Trophoblast cell (in vitro differentiated cells and primary cell): ENCODE data around the gene RAD51B.
A peak's percentile ranks its signal among the peaks of the same experiment; 100 is the strongest.

Experiments
- DNase-seq, 2 donors: peaks; one replicate each; pipeline ENCODE4 v3.0.0-alpha.2; 2016
- H2AFZ ChIP-seq: 2 replicates; pipeline ENCODE4 v1.6.1; 2013; ENCODE audit warnings: low read length, moderate library complexity, mild to moderate bottlenecking; ENCODE audit not compliant: insufficient read depth, poor library complexity
- H2AK5ac ChIP-seq: 2 replicates; pipeline ENCODE4 v1.6.1; 2013; ENCODE audit warnings: mild to moderate bottlenecking, low read length
- H2BK120ac ChIP-seq: 2 replicates; pipeline ENCODE4 v1.6.1; 2013; ENCODE audit warnings: low read length, mild to moderate bottlenecking, moderate library complexity; ENCODE audit not compliant: insufficient read depth, poor library complexity
- H2BK12ac ChIP-seq: 2 replicates; pipeline ENCODE4 v1.6.1; 2013; ENCODE audit warnings: mild to moderate bottlenecking, low read length, moderate library complexity
- H2BK5ac ChIP-seq: 2 replicates; pipeline ENCODE4 v1.6.1; 2013; ENCODE audit warnings: low read length, low read depth, moderate library complexity, mild to moderate bottlenecking; ENCODE audit not compliant: poor library complexity
- H3K14ac ChIP-seq: 2 replicates; pipeline ENCODE4 v1.6.1; 2013; ENCODE audit warnings: mild to moderate bottlenecking, low read length
- H3K18ac ChIP-seq: 2 replicates; pipeline ENCODE4 v1.6.1; 2013; ENCODE audit warnings: mild to moderate bottlenecking, low read length
- H3K23ac ChIP-seq: 2 replicates; pipeline ENCODE4 v1.6.1; 2013; ENCODE audit warnings: low read length
- H3K27ac ChIP-seq: 2 replicates; pipeline ENCODE4 v1.5.1; 2013; ENCODE audit warnings: low read depth, mild to moderate bottlenecking, inconsistent platforms, low read length, moderate library complexity
- H3K27me3 ChIP-seq: 2 replicates; pipeline ENCODE4 v1.6.1; 2013; ENCODE audit warnings: inconsistent platforms, mild to moderate bottlenecking, low read length, moderate library complexity; ENCODE audit not compliant: insufficient read depth
- H3K36me3 ChIP-seq, 2 experiments: 1 replicate in 1 of 2; 2 replicates in 1 of 2; pipeline ENCODE4 v1.6.1; 2013; ENCODE audit warnings: low read length in 2 of 2, mild to moderate bottlenecking in 2 of 2, moderate library complexity in 1 of 2; ENCODE audit not compliant: insufficient read depth in 2 of 2, control insufficient read depth in 1 of 2
- H3K4ac ChIP-seq: 2 replicates; pipeline ENCODE4 v1.6.1; 2013; ENCODE audit warnings: low read depth, mild to moderate bottlenecking, low read length, moderate library complexity
- H3K4me1 ChIP-seq, 2 experiments: 1 replicate in 1 of 2; 2 replicates in 1 of 2; pipeline ENCODE4 v1.6.1; 2013; ENCODE audit warnings: low read length in 2 of 2, mild to moderate bottlenecking in 2 of 2, moderate library complexity in 1 of 2; ENCODE audit not compliant: insufficient read depth in 2 of 2, control insufficient read depth in 1 of 2
- H3K4me2 ChIP-seq: 2 replicates; pipeline ENCODE4 v1.6.1; 2013; ENCODE audit warnings: inconsistent platforms, mild to moderate bottlenecking, low read length, moderate library complexity
- H3K4me3 ChIP-seq: 2 replicates; pipeline ENCODE4 v1.5.1; 2013; ENCODE audit warnings: mild to moderate bottlenecking, low read depth, low read length, inconsistent platforms
- H3K79me1 ChIP-seq: one replicate; pipeline ENCODE4 v1.6.1; 2013; ENCODE audit warnings: low read length
- H3K79me2 ChIP-seq: 2 replicates; pipeline ENCODE4 v1.6.1; 2013; ENCODE audit warnings: low read length, mild to moderate bottlenecking; ENCODE audit not compliant: control insufficient read depth, insufficient read depth, poor library complexity
- H3K9ac ChIP-seq: 2 replicates; pipeline ENCODE4 v1.6.1; 2013; ENCODE audit warnings: mild to moderate bottlenecking, low read length
- H3K9me3 ChIP-seq: 2 replicates; pipeline ENCODE4 v1.6.1; 2013; ENCODE audit warnings: low read depth, mild to moderate bottlenecking, control low read depth, inconsistent platforms, low read length; ENCODE audit not compliant: insufficient read depth
- H4K12ac ChIP-seq: 2 replicates; pipeline ENCODE4 v1.6.1; 2013; ENCODE audit warnings: low read depth, mild to moderate bottlenecking, low read length, moderate library complexity
- H4K8ac ChIP-seq: 2 replicates; pipeline ENCODE4 v1.6.1; 2013; ENCODE audit warnings: low read depth, mild to moderate bottlenecking, low read length, moderate library complexity
- H4K91ac ChIP-seq: one replicate; pipeline ENCODE4 v1.6.1; 2013; ENCODE audit warnings: low read depth, mild to moderate bottlenecking, low read length, moderate library complexity
- WGBS: extraction: QIAGEN DNeasy Blood & Tissue Kit; methylation state at CpG from one replicate; pipeline ENCODE4 v1.1.7; 2013; ENCODE audit warnings: missing lambda C conversion rate; ENCODE audit not compliant: insufficient read length, insufficient coverage; ENCODE audit errors: extremely low coverage; 5-methylcytosine and 5-hydroxymethylcytosine counted together

Gene RAD51B

DNA sequence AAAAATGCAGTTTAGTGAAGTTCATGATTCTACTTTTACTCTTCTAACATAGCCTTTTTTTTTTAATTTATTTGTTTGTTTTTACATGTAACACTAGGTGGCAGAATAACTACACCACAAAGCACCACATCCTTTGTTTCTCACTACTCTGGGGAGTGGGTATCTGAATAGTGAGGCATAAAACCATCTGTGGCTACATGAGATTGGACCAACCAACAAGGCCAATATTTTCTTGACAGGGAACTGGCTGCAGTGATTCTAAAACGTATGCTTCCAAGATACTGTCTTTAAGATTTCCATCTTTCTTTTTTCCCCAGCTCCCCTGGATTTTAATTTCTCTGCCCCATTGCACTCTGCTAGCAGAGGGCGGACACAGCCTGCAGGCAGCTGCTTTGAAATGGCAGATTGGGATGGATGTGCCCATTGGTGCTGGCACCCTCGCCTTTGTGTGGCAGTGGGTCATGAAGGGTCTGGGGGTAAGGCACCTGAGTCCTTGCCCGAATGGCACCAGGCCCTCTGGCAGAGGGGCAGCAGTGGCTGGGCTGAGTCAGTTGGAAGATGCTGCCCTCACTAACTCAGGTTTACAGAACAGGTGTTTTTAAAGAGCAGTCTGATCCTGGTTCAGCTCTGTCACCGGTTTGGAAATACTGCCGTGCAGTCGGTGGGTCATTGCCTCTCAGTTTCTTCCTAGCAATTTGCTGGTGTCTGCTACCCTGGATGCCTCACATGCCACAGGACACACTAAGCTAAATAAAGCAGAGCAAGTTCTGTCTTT, 429.1 kb downstream of the RAD51B start:
- H2BK5ac ChIP-seq: peak overlapping the region; percentile 79
- no peak overlapping the region for H3K4me3 ChIP-seq
- peak overlapping the region; percentile 69 for H3K14ac ChIP-seq
- H3K79me1 ChIP-seq: peaks cover 39% of the 10 kb centered on the region
- H4K12ac ChIP-seq: peak overlapping the region; percentile 1
- H3K4me2 ChIP-seq: no peak overlapping the region
- H4K91ac ChIP-seq: peak overlapping the region; percentile 92
- H2BK120ac ChIP-seq: peak overlapping the region; percentile 65
- H3K9me3 ChIP-seq: no peaks in the 10 kb centered on the region
- WGBS: no CpG with 5 or more reads among the region's 7 CpGs
- peak; percentile 68 to 82 for DNase-seq
- H3K27ac ChIP-seq: peak overlapping the region; percentile 94
- H3K27me3 ChIP-seq: no peaks in the 10 kb centered on the region
- H2BK12ac ChIP-seq: peak overlapping the region; percentile 62
- H3K4me1 ChIP-seq: peaks cover 18 to 27% of the 10 kb centered on the region in 2 experiments
- H3K36me3 ChIP-seq: no peaks in the 10 kb centered on the region
- H3K9ac ChIP-seq: no peak overlapping the region
- peak overlapping the region; percentile 16 for H2AK5ac ChIP-seq
- peak overlapping the region; percentile 18 for H2AFZ ChIP-seq
- peak overlapping the region; percentile 24 for H3K4ac ChIP-seq
- peak overlapping the region; percentile 64 for H4K8ac ChIP-seq
- H3K23ac ChIP-seq: no peak overlapping the region
- peak overlapping the region; percentile 47 for H3K18ac ChIP-seq
- H3K79me2 ChIP-seq: peaks cover 3% of the 10 kb centered on the region

DNA sequence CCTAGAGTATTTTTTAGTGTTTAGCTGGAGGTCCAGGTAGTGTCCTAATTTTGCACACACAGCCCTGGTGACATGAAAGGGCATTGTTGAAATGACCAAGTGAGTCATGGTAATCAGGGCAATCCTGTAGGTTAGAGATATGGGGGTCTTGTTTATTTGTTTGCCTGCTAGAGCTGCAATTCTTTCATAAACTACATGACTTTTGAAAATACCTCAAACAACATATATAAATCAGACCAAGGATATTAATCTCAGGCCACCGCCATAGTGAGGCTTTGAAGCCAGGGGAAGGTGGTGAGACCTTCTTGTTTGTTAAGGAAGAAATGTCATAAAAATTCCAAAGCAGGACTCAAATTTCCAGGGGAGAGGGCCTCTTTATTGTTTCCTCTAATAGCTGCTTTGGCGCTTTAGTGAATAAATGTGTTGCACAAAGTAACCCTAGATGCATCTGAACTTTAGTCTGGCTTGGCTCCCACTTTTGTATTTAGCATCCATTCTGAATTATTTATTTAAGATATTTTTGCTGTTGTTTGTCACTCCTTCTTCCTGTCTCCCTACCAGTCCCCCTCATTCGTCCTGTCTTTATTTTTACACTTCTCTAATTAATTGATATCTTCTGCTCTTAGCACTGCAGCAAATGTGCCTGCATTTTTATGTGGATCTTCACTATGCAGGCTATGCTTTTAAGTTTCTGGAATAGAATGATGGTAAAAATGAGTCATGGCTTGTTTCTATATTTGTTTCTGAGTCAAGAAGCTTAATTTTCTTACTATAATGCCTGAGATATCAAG, 430.3 kb downstream of the RAD51B start:
- Histone ChIP-seq H2BK12ac (peak overlapping the region; percentile 97), H3K36me3 (no peaks in the 10 kb centered on the region), H4K12ac (no peak overlapping the region), H2AFZ (no peak overlapping the region), H3K4ac (peak overlapping the region; percentile 81), H3K27me3 (no peaks in the 10 kb centered on the region), H2BK5ac (peak overlapping the region; percentile 96), H3K79me2 (peaks cover 3% of the 10 kb centered on the region), H3K4me2 (no peak overlapping the region), H4K8ac (peak overlapping the region; percentile 86), H4K91ac (peak overlapping the region; percentile 81), H2AK5ac (no peak overlapping the region), H3K23ac (no peak overlapping the region), H3K14ac (peak overlapping the region; percentile 72), H3K4me3 (no peak overlapping the region), H2BK120ac (peak overlapping the region; percentile 98), H3K18ac (no peak overlapping the region), H3K79me1 (peaks cover 35% of the 10 kb centered on the region), H3K9ac (no peak overlapping the region), H3K4me1 (peaks cover 16 to 24% of the 10 kb centered on the region in 2 experiments), H3K27ac (peak overlapping the region; percentile 91), H3K9me3 (no peaks in the 10 kb centered on the region)
- WGBS: no CpG with 5 or more reads among the region's 3 CpGs
- peak; percentile 12 to 55 for DNase-seq

DNA sequence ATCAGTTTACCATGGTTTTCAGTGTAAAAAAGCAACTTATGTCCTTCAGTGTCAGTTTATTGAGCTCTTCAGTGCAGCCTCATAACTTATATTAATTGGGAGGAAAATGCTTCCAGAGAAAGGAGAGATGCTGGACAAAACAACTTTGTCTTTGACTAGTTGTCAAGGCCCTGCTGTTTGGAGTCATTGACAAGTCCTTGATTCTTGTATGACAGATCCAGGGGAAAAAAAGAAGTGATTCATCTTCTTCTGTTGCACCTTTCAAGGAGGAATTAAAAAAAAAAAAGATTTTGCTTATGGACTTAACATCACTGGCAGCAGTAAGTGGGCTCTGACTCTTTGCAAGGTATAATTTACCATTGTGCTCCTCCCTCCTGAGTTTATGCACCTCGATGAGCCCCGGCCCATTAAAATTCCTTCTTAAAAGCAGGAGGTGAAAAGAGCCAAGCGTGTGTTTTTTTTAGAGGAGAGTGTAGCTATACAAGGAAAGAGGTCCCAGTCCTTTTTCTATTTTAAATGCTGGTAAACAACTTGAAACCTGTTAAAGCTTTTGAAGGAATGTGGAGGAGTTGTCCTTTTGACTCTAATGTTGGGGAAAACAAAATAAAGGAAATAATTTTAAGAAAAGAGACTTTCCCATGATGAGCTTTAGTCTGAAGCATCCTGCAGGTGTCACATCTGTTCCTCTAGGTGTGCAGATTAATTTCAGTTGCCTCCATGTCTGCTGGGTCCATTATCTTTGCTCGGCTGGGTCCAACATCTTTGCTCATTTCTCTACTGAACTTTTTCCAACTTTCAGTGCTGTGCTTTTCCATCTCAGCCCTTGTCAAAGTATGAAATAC, 431.6 kb downstream of the RAD51B start:
- H2AFZ ChIP-seq: no peak overlapping the region
- H3K9me3 ChIP-seq: no peaks in the 10 kb centered on the region
- H2BK5ac ChIP-seq: peak overlapping the region; percentile 90
- peaks cover 12 to 20% of the 10 kb centered on the region in 2 experiments for H3K4me1 ChIP-seq
- H4K12ac ChIP-seq: no peak overlapping the region
- H2BK12ac ChIP-seq: peak overlapping the region; percentile 76
- H3K18ac ChIP-seq: peak overlapping the region; percentile 55
- peak overlapping the region; percentile 35 for H3K4ac ChIP-seq
- H3K4me3 ChIP-seq: no peak overlapping the region
- H3K79me2 ChIP-seq: peaks cover 3% of the 10 kb centered on the region
- no peak overlapping the region for H3K9ac ChIP-seq
- H3K14ac ChIP-seq: peak overlapping the region; percentile 54
- peak overlapping the region; percentile 66 for H4K8ac ChIP-seq
- no peaks in the 10 kb centered on the region for H3K27me3 ChIP-seq
- peak overlapping the region; percentile 84 for H4K91ac ChIP-seq
- no peak overlapping the region for H3K4me2 ChIP-seq
- WGBS: no CpG with 5 or more reads among the region's 4 CpGs
- H3K79me1 ChIP-seq: peaks cover 29% of the 10 kb centered on the region
- H3K23ac ChIP-seq: no peak overlapping the region
- DNase-seq: no peak
- peak overlapping the region; percentile 70 for H2AK5ac ChIP-seq
- H3K27ac ChIP-seq: peak overlapping the region; percentile 89
- no peaks in the 10 kb centered on the region for H3K36me3 ChIP-seq
- peak overlapping the region; percentile 82 for H2BK120ac ChIP-seq

DNA sequence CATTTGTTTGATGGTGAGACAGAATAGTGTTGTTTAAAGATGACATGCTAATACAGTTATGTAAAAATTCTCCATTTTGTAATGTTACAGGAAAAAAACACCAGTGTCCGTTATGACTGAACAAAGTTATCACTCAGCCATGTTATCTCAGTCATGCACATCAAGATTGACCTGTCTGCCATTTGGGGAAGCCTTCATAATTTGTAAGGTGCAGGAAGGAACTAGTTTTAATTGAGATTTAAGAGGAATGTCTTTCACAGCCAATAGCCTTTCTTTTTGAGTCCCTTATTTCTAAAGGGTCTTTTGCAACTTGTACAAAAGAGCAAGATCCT, 432.2 kb downstream of the RAD51B start:
- Histone ChIP-seq H3K79me1 (peaks cover 28% of the 10 kb centered on the region), H3K9me3 (no peaks in the 10 kb centered on the region), H3K27ac (peak overlapping the region; percentile 89), H2AK5ac (no peak overlapping the region), H3K27me3 (no peaks in the 10 kb centered on the region), H4K12ac (no peak overlapping the region), H3K4me1 (peaks cover 12 to 19% of the 10 kb centered on the region in 2 experiments), H3K9ac (no peak overlapping the region), H4K91ac (peak overlapping the region; percentile 79), H2BK5ac (peak overlapping the region; percentile 90), H3K14ac (no peak overlapping the region), H2BK12ac (no peak overlapping the region), H3K18ac (no peak overlapping the region), H2BK120ac (peak overlapping the region; percentile 82), H3K4ac (no peak overlapping the region), H3K79me2 (peaks cover 3% of the 10 kb centered on the region), H3K23ac (no peak overlapping the region), H3K4me3 (no peak overlapping the region), H2AFZ (no peak overlapping the region), H3K4me2 (no peak overlapping the region), H3K36me3 (no peaks in the 10 kb centered on the region), H4K8ac (no peak overlapping the region)
- DNase-seq: no peak
- WGBS: no CpG with 5 or more reads among the region's 1 CpG
